Left lobe of liver (tissue), 2 donors: ENCODE results near the gene SPIN2B. TPM values are rescaled to one million over a fixed set of nuclear protein-coding genes. Genes with fewer than 3 reads are reported as not detected.

Experiments used
- ATAC-seq: fragments of 200-7000 bp; cut with Tn5 transposase; one replicate; pipeline ENCODE4 v1.9.1; 2020; ENCODE audit warnings: mild to moderate bottlenecking, moderate library complexity
- DNase-seq: peaks from one replicate; pipeline ENCODE4 v3.0.0-alpha.2; 2020; ENCODE audit warnings: low spot score
- total RNA-seq: library from RNA; stranded (reverse); gene quantifications from one replicate; pipeline ENCODE4 v1.2.1, GENCODE V29; 2021
- donor health status: DM: no; HTN: no; CAD: no; lungs with moderate emphysema.
- donor health status: DM: no; HTN: yes; CAD: no.

The SPIN2B gene
- total RNA-seq, 1 donor from 2014 or later, result 3.2 TPM

GRCh38 chrX:57074458-57074857 is 46.9 kb downstream of the SPIN2B start:
- DNase-seq (no peak), ATAC-seq (no peak)

- no peak for ATAC-seq
- DNase-seq, result no peak
Measured at GRCh38 chrX:57070185-57070984, 51.0 kb downstream of the SPIN2B start.

Other genes with a start within 250 kb of the SPIN2B start
- 7.3 TPM for gene SPIN3, start 126.0 kb downstream of the SPIN2B start, total RNA-seq
- 0.28 TPM for gene SPIN2A, start 15.8 kb upstream of the SPIN2B start, total RNA-seq
- gene FAAH2, start 165.2 kb upstream of the SPIN2B start, total RNA-seq, result 9.4 TPM